ENCODE results near the gene OOEP. TPM values are rescaled to one million over a fixed set of nuclear protein-coding genes. Genes with fewer than 3 reads are reported as not detected.

The OOEP gene
- total RNA-seq, 2 experiments from 2014 or later = 0.38 to 0.50 TPM

DNA sequence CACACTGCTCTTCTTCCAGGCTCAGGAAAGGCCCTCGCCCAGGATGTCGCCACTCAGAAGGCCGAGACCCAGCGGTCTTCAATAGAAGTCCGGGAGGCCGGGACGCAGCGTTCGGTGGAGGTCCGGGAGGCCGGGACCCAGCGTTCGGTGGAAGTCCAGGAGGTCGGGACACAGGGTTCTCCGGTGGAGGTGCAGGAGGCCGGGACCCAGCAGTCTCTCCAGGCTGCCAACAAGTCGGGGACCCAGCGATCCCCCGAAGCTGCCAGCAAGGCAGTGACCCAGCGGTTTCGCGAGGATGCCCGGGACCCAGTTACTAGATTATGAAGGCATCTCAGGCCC lies 6.2 kb downstream of the OOEP start:
- H3K27ac Mint-ChIP-seq = no peak overlapping the region
- no peaks in the 10 kb centered on the region for H3K27me3 Mint-ChIP-seq
- H3K4me3 Mint-ChIP-seq = no peak overlapping the region
- DNase-seq = no peak
- H3K27me3 ChIP-seq (ENCODE audit: control insufficient read depth in 1 of 2, insufficient read depth in 2 of 2, low read length in 2 of 2) = no peaks in the 10 kb centered on the region
- intact Hi-C loops (cut with DNase I, micrococcal nuclease) = no loop called here
- H3K9me3 Mint-ChIP-seq = no peaks in the 10 kb centered on the region
- no peaks in the 10 kb centered on the region for H3K4me1 ChIP-seq (ENCODE audit: insufficient read depth, low read length)
- ChIA-PET POLR2A (no interaction called here), CTCF (no interaction called here)
- H3K4me1 Mint-ChIP-seq (ENCODE audit: low read depth) = no peaks in the 10 kb centered on the region
- no peak overlapping the region for H3K4me3 ChIP-seq (ENCODE audit: low read length)
- no peaks in the 10 kb centered on the region for H3K36me3 ChIP-seq (ENCODE audit: insufficient read depth, low read length)
- peaks cover 0 to 6% of the 10 kb centered on the region in 2 experiments for H3K9me3 ChIP-seq (ENCODE audit: control insufficient read depth in 1 of 2, insufficient read depth in 1 of 2, low read length in 2 of 2)
- TF ChIP-seq, protein P1, sequence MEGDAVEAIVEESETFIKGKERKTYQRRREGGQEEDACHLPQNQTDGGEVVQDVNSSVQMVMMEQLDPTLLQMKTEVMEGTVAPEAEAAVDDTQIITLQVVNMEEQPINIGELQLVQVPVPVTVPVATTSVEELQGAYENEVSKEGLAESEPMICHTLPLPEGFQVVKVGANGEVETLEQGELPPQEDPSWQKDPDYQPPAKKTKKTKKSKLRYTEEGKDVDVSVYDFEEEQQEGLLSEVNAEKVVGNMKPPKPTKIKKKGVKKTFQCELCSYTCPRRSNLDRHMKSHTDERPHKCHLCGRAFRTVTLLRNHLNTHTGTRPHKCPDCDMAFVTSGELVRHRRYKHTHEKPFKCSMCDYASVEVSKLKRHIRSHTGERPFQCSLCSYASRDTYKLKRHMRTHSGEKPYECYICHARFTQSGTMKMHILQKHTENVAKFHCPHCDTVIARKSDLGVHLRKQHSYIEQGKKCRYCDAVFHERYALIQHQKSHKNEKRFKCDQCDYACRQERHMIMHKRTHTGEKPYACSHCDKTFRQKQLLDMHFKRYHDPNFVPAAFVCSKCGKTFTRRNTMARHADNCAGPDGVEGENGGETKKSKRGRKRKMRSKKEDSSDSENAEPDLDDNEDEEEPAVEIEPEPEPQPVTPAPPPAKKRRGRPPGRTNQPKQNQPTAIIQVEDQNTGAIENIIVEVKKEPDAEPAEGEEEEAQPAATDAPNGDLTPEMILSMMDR (IDR thresholded peaks at IDR 0.05) = no peak
- ATAC-seq (ENCODE audit: poor library complexity) = no peak
- H3K36me3 Mint-ChIP-seq (ENCODE audit: low read depth) = no peaks in the 10 kb centered on the region
- H3K27ac ChIP-seq (ENCODE audit: low read depth in 1 of 2, low read length in 2 of 2) = no peak overlapping the region

DNA sequence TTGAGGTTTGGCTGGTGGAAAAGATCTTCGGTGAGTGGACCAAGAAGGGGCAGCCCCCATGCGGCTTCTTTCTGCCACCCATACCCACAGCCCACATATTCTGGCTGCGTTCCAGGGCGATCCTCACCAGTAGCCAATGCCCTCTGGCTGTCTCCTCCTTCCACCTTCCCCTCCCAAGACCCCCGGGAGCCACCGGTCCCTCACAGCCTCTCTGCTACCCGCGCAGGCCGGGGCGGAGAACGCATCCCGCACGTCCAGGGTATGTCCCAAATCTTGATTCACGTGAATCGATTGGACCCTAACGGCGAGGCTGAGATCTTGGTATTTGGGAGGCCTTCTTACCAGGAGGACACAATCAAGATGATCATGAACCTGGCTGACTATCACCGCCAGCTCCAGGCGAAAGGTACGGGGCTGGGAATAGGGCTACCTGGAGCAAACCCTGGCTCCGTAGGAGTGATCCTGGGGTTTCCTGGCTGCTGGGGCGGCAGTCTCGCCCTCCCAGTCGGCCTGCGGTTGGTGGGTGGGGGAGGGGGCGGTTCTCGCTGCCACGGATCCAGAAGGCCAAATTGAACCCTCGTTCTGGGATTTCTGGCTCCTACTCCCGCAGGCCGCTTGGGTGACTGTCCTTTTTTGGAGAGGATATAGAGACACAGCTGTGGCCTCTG lies 6.7 kb downstream of the OOEP start:
- no peaks in the 10 kb centered on the region for H3K27me3 Mint-ChIP-seq
- TF ChIP-seq, protein P1 (IDR thresholded peaks at IDR 0.05) = no peak
- no peak overlapping the region for H3K4me3 Mint-ChIP-seq
- no peaks in the 10 kb centered on the region for H3K4me1 Mint-ChIP-seq (ENCODE audit: low read depth)
- H3K27ac Mint-ChIP-seq = no peak overlapping the region
- Histone ChIP-seq H3K27ac (ENCODE audit: low read depth in 1 of 2, low read length in 2 of 2) (no peak overlapping the region), H3K36me3 (ENCODE audit: insufficient read depth, low read length) (no peaks in the 10 kb centered on the region), H3K4me1 (ENCODE audit: insufficient read depth, low read length) (no peaks in the 10 kb centered on the region), H3K9me3 (ENCODE audit: control insufficient read depth in 1 of 2, insufficient read depth in 1 of 2, low read length in 2 of 2) (peaks cover 0 to 6% of the 10 kb centered on the region in 2 experiments), H3K4me3 (ENCODE audit: low read length) (no peak overlapping the region), H3K27me3 (ENCODE audit: control insufficient read depth in 1 of 2, insufficient read depth in 2 of 2, low read length in 2 of 2) (no peaks in the 10 kb centered on the region)
- intact Hi-C loops (cut with DNase I, micrococcal nuclease) = no loop called here
- H3K36me3 Mint-ChIP-seq (ENCODE audit: low read depth) = no peaks in the 10 kb centered on the region
- no peaks in the 10 kb centered on the region for H3K9me3 Mint-ChIP-seq
- ChIA-PET POLR2A (no interaction called here), CTCF (no interaction called here)
- no peak for DNase-seq
- ATAC-seq (ENCODE audit: poor library complexity) = no peak

DNA sequence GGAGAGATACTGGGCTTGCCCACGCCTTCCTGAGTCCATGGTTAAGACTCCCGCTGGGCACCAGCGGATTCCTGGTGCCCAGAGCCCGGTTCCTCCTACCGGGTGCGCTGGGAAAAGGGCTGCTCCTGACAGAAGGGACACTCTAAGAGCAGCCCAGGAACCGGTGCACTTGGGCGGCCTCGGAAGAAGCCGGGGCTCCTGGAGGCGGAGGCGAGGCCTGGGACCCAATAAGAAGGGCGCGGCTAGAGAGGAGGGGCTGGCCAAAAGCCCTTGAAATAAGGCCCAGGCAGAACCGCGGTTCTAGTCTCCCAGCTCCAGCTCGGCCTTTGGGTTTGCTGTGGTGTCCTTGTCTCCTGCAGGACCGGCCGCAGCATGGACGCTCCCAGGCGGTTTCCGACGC lies 7.3 kb downstream of the OOEP start, which contains the start of gene KHDC3L:
TSS of gene KHDC3L (plus strand) at position 301 of the 400 bp plus-strand sequence. CDS start at position 373, 72 bp downstream.
- H3K4me1 ChIP-seq (ENCODE audit: insufficient read depth, low read length) = no peaks in the 10 kb centered on the region
- no peaks in the 10 kb centered on the region for H3K27me3 ChIP-seq (ENCODE audit: control insufficient read depth in 1 of 2, insufficient read depth in 2 of 2, low read length in 2 of 2)
- no peaks in the 10 kb centered on the region for H3K36me3 Mint-ChIP-seq (ENCODE audit: low read depth)
- H3K27ac ChIP-seq (ENCODE audit: low read depth in 1 of 2, low read length in 2 of 2) = no peak within 1 kb of the TSS
- H3K36me3 ChIP-seq (ENCODE audit: insufficient read depth, low read length) = no peaks in the 10 kb centered on the region
- TF ChIP-seq, protein P1 (IDR thresholded peaks at IDR 0.05) = no peak
- DNase-seq (no peak), ATAC-seq (ENCODE audit: poor library complexity) (no peak)
- no peaks in the 10 kb centered on the region for H3K4me1 Mint-ChIP-seq (ENCODE audit: low read depth)
- ChIA-PET POLR2A (no interaction called here), CTCF (no interaction called here)
- H3K9me3 ChIP-seq (ENCODE audit: control insufficient read depth in 1 of 2, insufficient read depth in 1 of 2, low read length in 2 of 2) = peaks cover 0 to 6% of the 10 kb centered on the region in 2 experiments
- H3K4me3 Mint-ChIP-seq = no peak within 1 kb of the TSS
- intact Hi-C loops (cut with DNase I, micrococcal nuclease) = no loop called here
- H3K4me3 ChIP-seq (ENCODE audit: low read length) = no peak within 1 kb of the TSS
- H3K9me3 Mint-ChIP-seq = no peaks in the 10 kb centered on the region
- H3K27ac Mint-ChIP-seq = no peak within 1 kb of the TSS
- H3K27me3 Mint-ChIP-seq = no peaks in the 10 kb centered on the region

All from CD4-positive, alpha-beta T cell (primary cell).